Stimulated activated CD8-positive, alpha-beta memory T cell treated with anti-CD3 and anti-CD28 coated beads, Interleukin-12 subunit alpha, Interleukin-12 subunit beta, amount 100 ng/mL, for 24 hours (primary cell): ENCODE results near the gene PROM1.

ENCODE experiments used
- DNase-seq: peaks from one replicate; pipeline ENCODE4 v3.0.0-alpha.2; 2020; ENCODE audit errors: extremely low read depth

Gene PROM1

DNA sequence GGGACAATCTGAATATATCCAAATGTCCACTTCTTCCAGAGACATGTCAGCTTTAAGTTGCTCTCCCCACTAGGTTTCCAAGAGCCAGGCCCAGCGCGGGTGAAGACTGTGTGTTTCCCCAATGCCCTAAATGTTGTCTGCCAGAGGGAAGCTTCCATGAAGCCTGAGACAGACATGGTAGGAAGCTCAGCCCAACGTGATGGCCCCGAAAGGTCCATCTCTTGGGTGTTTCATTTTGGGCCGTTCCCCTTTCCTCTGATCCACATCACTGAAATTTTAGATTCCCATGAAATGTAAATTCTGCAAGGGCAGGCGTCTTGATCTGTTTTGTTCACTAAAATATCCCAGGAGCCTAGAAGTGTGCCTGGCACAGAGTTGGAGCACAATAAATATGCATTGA lies 25.4 kb upstream of the PROM1 start:
- no peak for DNase-seq

DNA sequence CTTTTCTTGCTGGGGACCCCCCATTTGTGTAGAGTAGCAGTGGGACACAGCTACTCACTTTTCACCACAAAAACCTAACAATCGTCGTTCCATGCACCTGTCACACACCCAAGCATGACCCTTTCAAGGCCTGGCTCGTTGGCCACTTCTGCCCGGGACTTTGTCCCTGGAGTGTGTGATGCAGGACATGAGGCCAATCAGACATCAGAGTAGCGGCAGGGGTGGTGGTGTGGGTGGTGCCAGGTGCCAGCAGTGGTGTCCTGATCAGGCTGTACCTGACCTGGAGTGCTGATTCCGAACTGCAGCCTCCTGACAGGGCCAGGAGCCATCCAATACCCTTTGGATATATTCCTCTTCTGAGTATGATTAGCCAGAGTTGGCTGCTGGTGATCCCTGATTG lies 23.1 kb upstream of the PROM1 start:
- no peak for DNase-seq

DNA sequence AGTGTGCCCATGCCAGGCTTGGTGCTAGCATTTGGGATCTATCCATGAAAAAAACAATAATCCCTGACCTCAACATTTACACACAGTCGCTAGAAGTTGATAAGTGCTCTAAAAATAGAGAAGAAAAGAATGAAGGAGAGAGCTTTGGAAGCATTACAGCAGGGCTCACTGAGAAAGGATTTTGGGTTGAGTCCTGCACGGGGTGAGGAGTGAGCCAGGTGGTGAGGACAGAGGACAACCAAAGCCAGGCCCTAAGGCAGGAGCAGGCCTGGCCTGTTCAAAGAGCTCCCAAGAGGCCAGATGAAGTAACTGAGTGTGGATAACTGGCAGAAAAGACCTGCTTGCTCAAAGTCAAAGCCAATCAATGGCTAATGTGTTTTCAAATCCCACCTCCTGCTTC lies 20.7 kb upstream of the PROM1 start:
- no peak for DNase-seq

DNA sequence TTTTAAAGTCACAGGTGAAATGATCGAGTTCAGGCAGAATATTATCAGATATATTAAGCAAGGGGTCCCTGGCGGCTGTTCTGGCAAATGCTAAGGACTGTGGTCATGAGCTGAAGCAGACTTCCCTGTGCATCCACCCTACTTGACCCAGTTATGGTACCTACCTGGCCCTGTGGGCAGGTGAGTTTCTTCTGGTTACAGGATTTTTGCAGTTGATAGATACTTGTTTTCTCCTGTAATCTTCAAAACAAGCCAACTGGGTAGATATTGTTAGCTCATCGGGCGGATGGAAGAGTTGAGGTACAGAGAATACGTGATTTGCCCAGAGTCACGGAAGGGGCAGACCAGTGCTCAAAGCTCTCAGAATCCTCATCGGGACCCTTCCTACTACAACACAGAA lies 18.5 kb upstream of the PROM1 start:
- DNase-seq, result no peak

DNA sequence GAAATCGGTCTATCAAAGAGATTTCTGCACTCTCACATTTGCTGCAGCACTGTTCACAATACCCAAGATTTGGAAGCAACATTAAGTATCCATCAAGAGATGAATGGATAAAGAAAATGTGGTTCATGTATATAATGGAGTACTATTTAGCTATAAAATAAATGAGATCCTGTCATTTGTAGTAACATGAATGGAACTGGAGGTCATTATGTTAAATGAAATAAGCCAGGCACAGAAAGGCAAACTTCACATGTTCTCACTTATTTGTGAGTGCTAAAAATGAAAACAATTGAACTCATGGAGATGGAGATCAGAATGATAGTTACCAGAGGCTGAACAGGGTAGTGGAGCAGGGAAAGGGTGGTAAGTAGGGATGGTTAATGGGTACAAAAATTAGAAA lies 17.0 kb upstream of the PROM1 start:
- no peak for DNase-seq

DNA sequence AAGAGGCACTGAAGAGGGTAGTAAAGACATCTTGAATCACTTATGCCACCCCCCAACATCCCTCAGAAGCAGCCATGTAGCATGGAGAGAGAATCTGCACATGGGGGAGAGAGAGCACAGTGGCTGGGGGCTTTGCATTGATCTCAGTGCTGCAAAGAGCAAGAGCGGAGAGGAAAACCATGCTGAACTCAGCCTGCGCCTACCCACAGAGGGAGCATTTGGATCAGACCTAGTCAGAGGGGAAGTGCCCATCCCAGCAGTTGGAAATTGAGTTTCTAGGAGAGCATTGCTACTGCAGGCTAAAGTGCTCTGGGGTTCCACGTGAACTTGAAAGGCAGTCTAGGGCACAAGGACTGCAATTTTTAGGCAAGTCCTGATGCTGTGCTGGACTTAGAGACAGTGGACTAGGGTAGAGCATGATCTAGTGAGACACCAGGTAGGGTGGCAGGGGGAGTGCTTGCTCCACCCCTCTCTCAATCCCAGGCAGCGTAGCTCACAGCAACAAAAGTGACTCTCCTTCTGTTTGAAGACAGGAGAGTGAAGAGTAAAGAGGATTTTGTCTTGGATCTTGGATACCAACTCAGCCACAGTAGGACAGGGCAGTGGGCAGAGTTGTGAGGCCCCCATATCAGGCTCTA lies 9.0 kb upstream of the PROM1 start:
- DNase-seq, result no peak

DNA sequence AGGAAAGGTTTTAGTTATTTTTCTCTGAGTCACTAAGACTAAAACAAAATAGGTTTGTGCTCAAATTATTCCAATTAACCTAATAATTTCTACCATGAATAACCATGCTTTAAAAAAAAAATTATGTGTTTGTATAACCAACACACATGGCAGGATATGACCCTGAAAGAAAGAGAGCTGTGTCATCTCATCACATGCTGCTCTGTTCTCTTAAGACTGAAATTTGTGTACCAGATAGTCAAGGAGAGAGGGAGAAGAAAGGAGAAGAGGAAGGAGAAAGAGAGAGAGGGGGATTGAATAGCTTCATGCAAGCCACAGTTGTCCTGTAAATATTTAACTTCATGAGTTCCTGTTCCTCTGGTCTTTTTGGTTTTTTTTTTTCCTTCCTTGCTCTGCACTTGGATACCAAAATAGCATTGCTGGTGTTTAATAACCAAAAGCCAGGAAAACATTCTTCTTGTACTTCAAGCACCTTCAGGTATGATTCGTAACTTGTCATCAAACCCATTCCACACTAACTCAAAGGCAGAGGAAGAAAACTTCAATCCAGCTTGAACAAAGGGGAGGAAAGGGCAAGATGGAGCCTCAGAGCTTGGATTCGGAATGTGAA lies 6.4 kb upstream of the PROM1 start:
- DNase-seq, result no peak

DNA sequence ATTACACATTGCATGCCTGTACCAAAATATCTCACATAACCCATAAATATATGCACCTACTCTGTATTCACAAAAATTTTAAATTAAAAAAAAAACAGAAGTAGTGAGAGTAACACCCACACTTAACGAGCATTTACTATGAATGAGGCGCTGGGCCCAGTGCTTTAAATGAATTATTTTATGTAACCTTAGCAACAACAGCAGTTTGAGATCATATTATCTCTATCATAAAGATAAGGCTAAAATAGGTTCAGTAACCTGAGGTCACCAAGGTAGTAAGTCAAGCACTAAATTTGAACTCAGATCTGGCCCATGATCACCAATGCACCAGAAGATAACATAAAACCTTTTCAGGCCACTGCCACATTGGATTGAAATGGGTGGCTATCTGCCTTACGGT lies 5.3 kb upstream of the PROM1 start:
- DNase-seq, result no peak

DNA sequence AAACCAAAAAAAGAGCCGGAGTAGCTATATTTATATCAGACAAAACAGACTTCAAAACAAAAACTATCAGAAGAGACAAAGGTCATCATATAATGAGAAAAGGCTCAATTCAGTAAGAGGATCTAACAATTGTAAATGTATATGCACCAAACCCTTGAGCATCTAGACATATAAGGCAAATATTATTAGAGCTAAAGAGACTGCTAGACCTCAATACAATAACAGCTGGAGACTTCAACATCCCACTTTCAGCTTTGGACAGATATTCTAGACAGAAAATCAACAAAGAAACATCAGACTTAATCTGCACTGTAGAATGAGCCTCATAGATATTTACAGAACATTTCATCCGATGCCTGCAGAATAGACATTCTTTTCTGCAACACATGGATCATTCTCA lies 4.8 kb upstream of the PROM1 start:
- DNase-seq, result no peak

DNA sequence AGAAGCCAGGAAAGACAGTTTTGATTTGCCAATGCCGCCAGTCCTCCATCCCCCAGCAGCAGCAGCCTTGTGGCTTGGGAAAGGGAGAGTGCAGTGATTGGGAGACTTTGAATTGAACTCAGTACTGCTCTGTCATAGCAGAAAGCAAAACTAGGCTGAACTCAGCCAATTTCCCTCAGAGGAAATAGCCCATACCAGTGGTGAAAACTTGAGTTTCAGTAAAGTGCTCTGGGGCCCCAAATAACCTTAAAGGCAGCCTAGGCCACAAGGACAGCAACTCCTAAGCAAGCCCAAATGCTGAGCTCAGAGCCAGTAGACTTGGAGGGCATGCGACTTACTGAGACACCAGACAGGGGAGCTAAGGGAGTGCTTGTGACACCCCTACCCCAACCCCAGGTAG lies 2.0 kb upstream of the PROM1 start:
- no peak for DNase-seq

DNA sequence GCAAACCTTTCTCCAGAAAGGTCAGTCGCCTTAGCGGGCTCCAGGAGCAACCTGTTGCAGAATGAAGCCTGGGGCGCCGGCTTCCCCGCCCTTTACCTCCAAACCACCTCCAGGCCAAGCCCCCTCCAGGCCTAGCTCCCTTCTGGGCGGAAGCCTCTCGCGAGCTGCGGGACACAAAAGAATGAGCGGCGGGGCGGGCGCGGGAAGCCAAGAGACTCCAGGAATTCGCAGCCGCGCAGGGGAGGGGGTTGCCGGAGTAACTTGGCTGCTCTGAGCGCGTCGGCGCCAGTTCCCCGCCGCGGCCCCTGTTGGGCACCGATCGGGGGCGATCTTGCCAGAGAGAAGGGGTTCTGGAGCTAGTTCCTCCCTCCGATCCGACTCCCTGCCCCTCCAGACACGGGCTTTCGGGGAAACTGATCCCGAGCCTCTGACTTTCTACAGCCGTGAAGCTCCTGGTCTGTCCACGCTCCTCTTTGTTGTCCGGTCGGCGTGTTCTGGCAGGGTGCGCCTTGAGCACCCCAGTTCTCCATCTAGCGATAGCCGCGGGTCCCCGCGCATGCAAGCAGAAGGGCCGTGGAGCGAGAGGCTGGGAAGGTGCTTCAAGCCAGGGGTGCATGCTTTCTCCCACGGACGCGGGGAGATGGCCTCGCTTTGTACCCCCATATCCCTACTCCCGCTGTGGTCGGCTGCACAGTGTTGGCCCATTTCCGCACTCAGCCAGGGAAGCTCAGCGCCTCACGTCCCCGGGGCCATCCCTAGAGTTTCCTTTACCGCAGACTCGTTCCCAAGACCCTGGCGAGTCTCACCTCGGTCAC lies 1.2 kb downstream of the PROM1 start:
- DNase-seq, result no peak

DNA sequence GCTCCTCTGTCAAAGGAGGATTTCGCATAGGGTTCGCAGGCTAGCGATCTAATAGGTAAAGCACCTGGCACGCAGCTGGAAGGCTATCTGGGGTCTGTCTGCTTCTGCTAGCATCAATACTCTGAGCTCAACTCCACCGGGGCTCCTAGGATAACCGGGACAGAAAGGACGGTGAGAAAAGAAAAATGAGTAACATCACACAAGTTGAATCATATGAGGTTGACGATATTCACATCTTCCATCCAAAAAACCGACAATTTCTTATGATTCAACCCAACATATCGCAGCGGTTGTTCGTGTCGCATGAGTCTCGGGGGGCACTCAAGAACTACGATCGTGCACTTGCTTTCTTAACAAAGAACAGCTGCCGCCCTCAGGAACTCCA lies 1.8 kb downstream of the PROM1 start:
- no peak for DNase-seq

DNA sequence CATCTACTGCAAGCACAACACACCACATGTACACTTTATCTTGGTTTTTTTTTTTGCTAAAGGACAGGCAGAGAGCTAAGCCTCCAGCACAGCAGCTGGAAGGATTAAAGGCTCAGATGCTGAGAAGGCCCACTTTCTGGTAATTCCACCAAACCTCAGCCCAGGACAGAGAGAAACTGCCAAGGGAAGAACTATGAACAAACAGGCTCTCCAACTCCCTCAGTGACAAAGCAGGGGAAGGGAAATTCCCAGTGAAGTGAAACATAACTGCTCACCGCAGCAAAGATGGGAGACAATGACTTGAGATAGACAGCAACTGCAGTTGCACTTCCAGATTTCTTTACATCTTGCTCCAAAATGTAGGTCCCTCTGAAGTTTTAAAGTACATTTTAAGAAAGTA lies 4.8 kb downstream of the PROM1 start:
- no peak for DNase-seq

DNA sequence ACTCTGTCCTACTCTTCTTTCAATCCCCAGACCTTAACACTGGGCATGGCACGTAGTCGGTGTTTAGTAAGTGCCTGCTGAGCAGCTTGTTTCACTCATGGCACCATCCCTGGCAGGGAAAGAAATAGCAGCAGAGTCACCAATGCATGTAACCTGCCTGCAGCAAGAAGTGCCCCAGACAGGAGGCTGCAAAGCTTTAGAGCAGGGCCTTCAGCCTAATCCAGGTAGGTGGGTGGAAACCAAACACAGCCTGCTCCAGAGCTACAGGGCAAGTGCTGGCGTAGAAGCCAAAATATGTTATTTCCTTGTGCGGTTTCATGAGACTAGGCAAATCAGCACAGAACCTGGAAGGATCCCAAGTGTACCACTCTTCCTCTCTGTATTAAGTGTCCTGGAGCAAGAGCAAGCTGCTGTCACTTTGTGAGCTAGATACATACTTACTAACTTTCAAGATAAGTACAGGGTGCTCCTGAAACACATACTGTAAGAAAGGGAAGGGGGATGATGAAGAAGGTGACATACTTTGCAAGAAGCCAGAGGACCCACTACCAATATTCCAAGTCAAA lies 5.5 kb downstream of the PROM1 start:
- no peak for DNase-seq

DNA sequence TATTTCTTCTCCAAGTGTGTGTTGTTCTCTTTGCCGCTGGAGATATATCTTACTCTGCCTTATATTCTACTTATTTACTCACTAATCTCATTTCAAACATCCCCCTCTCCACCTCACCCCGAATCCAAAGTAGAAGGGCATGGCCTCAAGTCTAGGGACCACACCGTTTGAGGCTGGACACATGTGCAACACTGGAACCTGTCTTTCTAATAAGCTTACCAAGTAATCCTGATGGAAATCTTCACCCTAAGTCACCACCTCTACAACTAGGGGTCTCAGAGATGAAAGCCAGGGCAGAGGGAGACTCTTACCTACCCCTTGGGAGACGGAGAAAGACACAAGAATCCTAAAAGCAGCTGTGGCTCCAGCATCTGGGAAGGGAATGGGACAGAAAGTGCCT lies 6.0 kb downstream of the PROM1 start:
- no peak for DNase-seq

DNA sequence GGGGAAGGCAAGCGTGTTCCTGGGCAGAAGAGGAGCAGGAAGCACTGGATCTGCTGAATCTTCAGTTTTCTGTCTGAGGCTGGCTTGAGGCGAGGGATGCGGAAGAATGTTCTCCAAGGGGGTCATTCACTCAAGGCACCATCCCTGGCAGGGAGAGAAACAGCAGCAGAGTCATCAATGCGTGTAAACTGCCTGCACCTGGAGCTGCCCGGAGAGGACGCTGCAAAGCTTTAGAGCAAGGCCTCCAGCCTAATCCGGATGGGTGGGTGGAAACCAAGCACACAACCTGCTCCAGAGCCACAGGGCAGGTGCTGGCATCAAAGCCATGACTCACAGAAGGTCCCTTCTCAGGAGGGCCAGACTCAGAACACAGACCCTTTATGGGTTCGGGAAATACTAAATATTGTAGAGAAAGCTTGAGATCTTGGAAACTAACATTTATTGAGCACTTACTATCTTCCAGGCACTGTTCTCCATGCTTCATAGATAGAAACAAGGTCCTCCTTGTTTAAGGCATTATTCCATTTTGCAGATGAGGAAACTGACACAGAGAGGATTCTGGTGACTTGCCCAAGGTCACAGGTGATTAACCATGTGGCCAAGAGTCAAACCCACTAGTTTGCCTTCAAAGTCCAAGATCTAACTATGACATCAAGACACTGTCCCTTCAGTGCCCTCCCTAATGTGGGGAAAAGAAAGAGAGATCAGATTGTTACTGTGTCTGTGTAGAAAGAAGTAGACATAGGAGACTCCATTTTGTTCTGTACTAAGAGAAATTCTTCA lies 7.7 kb downstream of the PROM1 start:
- DNase-seq, result no peak

DNA sequence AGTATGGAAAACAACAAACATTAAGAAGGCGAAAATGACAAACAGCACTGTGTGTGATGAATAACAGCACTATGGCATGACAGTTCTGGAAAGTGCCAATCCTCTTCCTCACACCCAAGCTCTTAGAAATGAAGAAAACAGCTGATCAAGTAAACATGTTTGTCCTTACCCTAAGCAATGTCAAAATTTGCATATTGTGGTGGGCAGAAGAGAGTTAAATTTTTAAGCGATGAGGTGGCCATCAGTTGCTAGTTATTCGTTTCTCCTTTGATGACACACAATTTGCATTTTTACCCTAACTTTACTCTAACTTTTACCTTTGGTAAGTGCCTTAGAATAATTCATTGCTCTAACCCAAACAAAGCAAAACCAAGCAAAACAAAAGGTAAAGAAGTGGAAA lies 8.8 kb downstream of the PROM1 start:
- no peak for DNase-seq

DNA sequence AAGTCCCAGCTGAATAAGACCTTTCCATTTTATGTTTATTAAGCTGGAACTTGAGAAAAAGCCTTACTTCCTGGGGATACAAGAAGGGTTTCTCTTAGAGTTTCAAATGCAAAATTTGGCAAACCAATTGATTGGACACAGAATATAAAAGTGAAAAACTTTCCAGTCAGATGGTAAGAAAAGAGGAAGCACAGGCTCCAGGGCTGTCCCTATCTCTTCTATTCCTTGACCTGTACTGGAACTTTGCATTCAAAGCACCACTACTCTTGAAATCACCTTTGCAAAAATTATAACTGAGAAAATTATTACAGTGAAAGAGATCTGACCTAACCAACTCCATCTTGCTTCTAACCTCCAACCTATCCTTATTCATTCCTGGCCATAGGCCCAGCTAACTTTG lies 11.7 kb downstream of the PROM1 start:
- DNase-seq, result no peak

DNA sequence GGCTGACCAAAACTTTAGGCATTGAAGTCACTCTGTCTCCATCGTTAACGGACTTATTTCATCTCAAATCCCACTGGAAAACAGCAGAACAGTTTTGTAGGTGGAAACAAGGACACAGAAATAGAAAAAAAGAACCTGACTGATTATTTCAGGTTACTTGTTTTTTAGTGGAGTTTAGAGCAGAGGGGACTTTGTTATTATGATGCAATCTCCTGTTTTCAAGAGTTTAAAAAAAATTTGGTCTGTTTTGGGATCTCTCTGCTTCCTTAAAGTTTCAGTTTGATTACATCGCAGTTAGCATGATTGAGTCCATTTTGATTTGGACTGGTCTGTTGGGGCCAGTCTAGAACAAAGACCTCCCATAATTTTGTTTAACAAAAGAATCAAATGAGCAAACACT lies 13.6 kb downstream of the PROM1 start:
- DNase-seq, result no peak

DNA sequence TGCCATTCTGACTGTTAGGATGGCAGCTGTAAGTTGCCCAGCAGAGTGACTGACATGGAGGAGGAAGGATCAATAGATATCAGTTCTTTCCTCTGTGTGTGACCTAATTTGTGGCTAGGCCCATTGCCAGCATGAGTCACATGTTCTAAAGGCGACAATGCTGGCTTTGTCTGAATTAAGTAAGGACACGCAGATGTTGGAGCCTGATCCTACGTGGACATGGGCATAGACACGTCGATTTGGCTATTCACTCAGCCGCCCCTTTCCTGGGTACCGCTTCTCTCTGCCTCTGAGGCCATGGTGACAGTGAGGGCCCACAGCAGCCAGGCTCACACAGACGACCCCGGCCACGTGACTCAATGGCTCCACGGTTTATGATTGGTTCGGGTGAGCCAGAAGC lies 16.3 kb downstream of the PROM1 start:
- no peak for DNase-seq

DNA sequence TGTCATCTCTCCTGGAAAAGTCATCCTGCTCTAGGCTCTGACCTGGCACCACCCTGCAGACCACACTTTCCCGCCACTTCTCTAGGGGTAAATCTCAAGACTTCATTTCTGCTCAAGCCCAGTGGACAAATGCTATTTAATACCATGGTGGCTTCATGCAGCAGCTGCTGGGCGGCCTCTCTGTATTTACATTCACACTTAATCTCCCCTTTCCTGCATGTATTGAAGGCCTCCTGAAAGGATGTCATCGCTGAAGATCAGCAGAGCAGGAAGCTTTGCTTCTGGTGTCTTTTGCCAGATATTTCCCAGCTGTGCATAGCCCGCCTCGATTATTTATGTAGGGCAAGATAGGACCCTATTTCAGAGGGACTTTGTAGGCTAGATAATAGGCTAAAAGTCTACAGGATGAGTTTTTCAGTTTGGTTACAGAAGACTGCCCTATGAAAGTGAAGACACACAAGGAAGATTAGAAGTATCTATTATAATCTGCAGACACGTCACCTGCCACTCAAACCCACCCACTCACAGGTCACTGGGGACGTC lies 17.2 kb downstream of the PROM1 start:
- DNase-seq, result no peak

DNA sequence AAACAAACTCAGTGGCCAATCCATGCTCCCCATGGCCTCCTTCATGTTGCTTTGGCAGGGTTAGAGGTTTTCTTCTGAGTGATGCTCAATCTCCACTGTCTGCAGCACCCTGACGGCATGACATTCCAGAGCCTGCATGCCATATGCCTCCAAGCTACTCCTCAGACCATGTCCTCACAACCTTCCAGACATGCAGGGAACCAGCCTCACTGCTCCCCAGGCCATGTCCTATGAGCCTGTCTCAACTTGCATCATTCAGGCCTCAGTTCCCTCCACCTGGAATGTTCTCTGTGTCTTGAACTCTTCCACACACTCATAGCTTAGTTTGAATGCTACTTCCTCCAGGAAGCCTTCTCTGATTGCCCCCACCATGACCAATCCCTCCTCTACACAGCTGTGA lies 18.8 kb downstream of the PROM1 start:
- DNase-seq, result no peak
